Esophagus muscularis mucosa (tissue), 4 donors: ENCODE results near the gene MYH16. TPM values are rescaled to one million over a fixed set of nuclear protein-coding genes. Genes with fewer than 3 reads are reported as not detected.
"Not testable (repeated sequence)": the region's sequence is repeated elsewhere in the genome, so short reads cannot be mapped to it uniquely, and the experiment has no call there.

Experiments used
- DNase-seq: peaks from one replicate; pipeline ENCODE4 v3.0.0-alpha.2; 2017; ENCODE audit errors: extremely low spot score
- H3K27ac ChIP-seq, 4 donors: fragments of 200-600 bp; sonication (generic); replicated peaks in 1 of 4; 1 replicate in 3 of 4; 2 replicates in 1 of 4; pipeline ENCODE4 v1.5.1; 2016 to 2019; ENCODE audit warnings: mild to moderate bottlenecking in 1 of 4
- H3K27me3 ChIP-seq, 4 donors: fragments of 200-600 bp; sonication (generic); one replicate each; pipeline versions ENCODE4 v1.5.1 to v1.6.0; 2016 to 2019
- H3K36me3 ChIP-seq, 4 donors: fragments of 200-600 bp; sonication (generic); one replicate each; pipeline ENCODE4 v1.5.1; 2016 to 2019
- H3K4me1 ChIP-seq, 4 donors: fragments of 200-600 bp; sonication (generic); one replicate each; pipeline ENCODE4 v1.5.1; 2016 to 2019
- H3K4me3 ChIP-seq, 4 donors: fragments of 200-600 bp; sonication (generic); 1 replicate in 2 of 4; 2 replicates in 2 of 4; pipeline ENCODE4 v1.5.1; 2016 to 2019; ENCODE audit warnings: mild to moderate bottlenecking in 4 of 4, moderate library complexity in 1 of 4
- H3K9me3 ChIP-seq, 4 donors: fragments of 200-600 bp; sonication (generic); 1 replicate in 3 of 4; 2 replicates in 1 of 4; pipeline ENCODE4 v1.5.1; 2016 to 2019
- CTCF ChIP-seq, 3 experiments: fragments of 200-600 bp in 2 of 3; fragments of 450-650 bp in 1 of 3; sonication (generic) in 2 of 3; IDR thresholded peaks; one replicate each; pipeline ENCODE4 v1.5.1; 2017 to 2019; ENCODE audit warnings: antibody characterized with exemption in 3 of 3, mild to moderate bottlenecking in 2 of 3, moderate library complexity in 1 of 3
- EP300 ChIP-seq: sonication (generic); formaldehyde crosslinking; IDR thresholded peaks from one replicate; pipeline ENCODE4 v1.6.1; 2017; ENCODE audit warnings: antibody characterized with exemption
- POLR2A ChIP-seq: fragments of 450-650 bp; IDR thresholded peaks from one replicate; pipeline ENCODE4 v1.6.1; 2017; ENCODE audit warnings: antibody characterized with exemption, moderate library complexity, mild to moderate bottlenecking, low read depth
- POLR2AphosphoS5 ChIP-seq, 2 donors: sonication (generic); formaldehyde crosslinking; IDR thresholded peaks; one replicate each; pipeline ENCODE4 v1.6.1; 2017; ENCODE audit warnings: antibody characterized with exemption in 2 of 2
- WGBS: methylation state at CpG from one replicate; pipeline ENCODE4 v1.1.5; 2018; 5-methylcytosine and 5-hydroxymethylcytosine counted together
- intact Hi-C: fragments of 100-400 bp; cut with DNase I; formaldehyde crosslinking; loops from one replicate; pipeline ENCODE4 v1.15.1; 2023
- total RNA-seq, 4 donors: library from RNA; depleted of rRNA; stranded (reverse); fragments of >200 nt; gene quantifications; one replicate each; pipeline versions ENCODE4 v1.1.0 to v1.2.1, GENCODE V29; 2016

The MYH16 gene
- total RNA-seq, 4 donors from 2014 or later, result not detected

GRCh38 chr7:99325592-99326407, 53.2 kb downstream of the MYH16 start, which contains the start of gene ARPC1A:
Gene ARPC1A, plus strand, starts transcription at chr7:99325898. Its CDS starts 7,456 bp downstream, at chr7:99333354.
- intact Hi-C loops, result no loop called here
- peak; percentile 97 for DNase-seq
- TF ChIP-seq POLR2A, result peak; percentile 24
- TF ChIP-seq POLR2AphosphoS5 (IDR thresholded peaks at IDR 0.05), result peak; percentile 95 to 98
- no peak for TF ChIP-seq EP300
- TF ChIP-seq CTCF (IDR thresholded peaks at IDR 0.05), result peak in 2 of 3 experiments; percentile 14 to 36
- peaks cover 0 to 5% (median 0%) of the 10 kb centered on the region in 4 donors for H3K36me3 ChIP-seq
- no peaks in the 10 kb centered on the region for H3K27me3 ChIP-seq
- H3K9me3 ChIP-seq, result no peaks in the 10 kb centered on the region
- 0% methylated on average over 8 of the region's 82 CpGs for WGBS
- peak within 1 kb of the TSS; percentile 82 to 92 (median 90) for H3K27ac ChIP-seq
- peaks cover 41 to 54% (median 52%) of the 10 kb centered on the region in 4 donors for H3K4me1 ChIP-seq
- peak within 1 kb of the TSS; percentile 77 to 99 (median 90) for H3K4me3 ChIP-seq

- Histone ChIP-seq H3K4me1 (peaks cover 41 to 58% (median 52%) of the 10 kb centered on the region in 4 donors), H3K27ac (peak overlapping the region; percentile 82 to 92 (median 90)), H3K27me3 (no peaks in the 10 kb centered on the region), H3K4me3 (peak overlapping the region; percentile 77 to 99 (median 90)), H3K36me3 (peaks cover 0 to 5% (median 2%) of the 10 kb centered on the region in 4 donors), H3K9me3 (no peaks in the 10 kb centered on the region)
- WGBS, result 2% methylated on average over 10 of the region's 10 CpGs
- no peak for DNase-seq
- intact Hi-C loops, result no loop called here
- TF ChIP-seq CTCF (IDR thresholded peaks at IDR 0.05), result no peak
- no peak for TF ChIP-seq EP300
- no peak for TF ChIP-seq POLR2AphosphoS5 (IDR thresholded peaks at IDR 0.05)
- no peak for TF ChIP-seq POLR2A
These were observed 53.8 kb downstream of the MYH16 start for GRCh38 chr7:99326408-99326782.

GRCh38 chr7:99330314-99330961, 57.8 kb downstream of the MYH16 start:
- H3K27ac ChIP-seq, DNase-seq, intact Hi-C loops, H3K4me3 ChIP-seq, H3K27me3 ChIP-seq, H3K9me3 ChIP-seq: not testable (repeated sequence)
- WGBS, result 71% methylated on average over 4 of the region's 8 CpGs
- Histone ChIP-seq H3K36me3 (peaks cover 19 to 34% (median 27%) of the 10 kb centered on the region in 4 donors), H3K4me1 (peaks cover 42 to 49% (median 45%) of the 10 kb centered on the region in 4 donors)

GRCh38 chr7:99331002-99331401, 58.4 kb downstream of the MYH16 start:
- no peaks in the 10 kb centered on the region for H3K9me3 ChIP-seq
- no peaks in the 10 kb centered on the region for H3K27me3 ChIP-seq
- no peak overlapping the region for H3K4me3 ChIP-seq
- peaks cover 19 to 40% (median 30%) of the 10 kb centered on the region in 4 donors for H3K36me3 ChIP-seq
- intact Hi-C loops, result no loop called here
- H3K4me1 ChIP-seq, result peaks cover 42 to 49% (median 46%) of the 10 kb centered on the region in 4 donors
- TF ChIP-seq POLR2A, result no peak
- no peak for TF ChIP-seq CTCF (IDR thresholded peaks at IDR 0.05)
- TF ChIP-seq POLR2AphosphoS5 (IDR thresholded peaks at IDR 0.05), result no peak
- TF ChIP-seq EP300, result no peak
- no peak overlapping the region for H3K27ac ChIP-seq
- WGBS, result 89% methylated on average over 2 of the region's 2 CpGs
- no peak for DNase-seq

- no peak for DNase-seq
- intact Hi-C loops, result no loop called here
- TF ChIP-seq POLR2AphosphoS5 (IDR thresholded peaks at IDR 0.05) (no peak), EP300 (no peak), CTCF (IDR thresholded peaks at IDR 0.05) (no peak), POLR2A (no peak)
- H3K27ac ChIP-seq, result no peak overlapping the region
- no peaks in the 10 kb centered on the region for H3K27me3 ChIP-seq
- H3K36me3 ChIP-seq, result peaks cover 48 to 96% (median 89%) of the 10 kb centered on the region in 4 donors
- peaks cover 0 to 5% (median 0%) of the 10 kb centered on the region in 4 donors for H3K4me1 ChIP-seq
- no peak overlapping the region for H3K4me3 ChIP-seq
- H3K9me3 ChIP-seq, result no peaks in the 10 kb centered on the region
- 97% methylated on average over 3 of the region's 3 CpGs for WGBS
These were observed 67.0 kb downstream of the MYH16 start for GRCh38 chr7:99339595-99339994.
